Bone marrow (tissue), 2 donors: ENCODE measurements around the gene OR52L1.
"Not testable (repeated sequence)": the region's sequence is repeated elsewhere in the genome, so short reads cannot be mapped to it uniquely, and the experiment has no call there.

Source experiments
- DNase-seq, 2 donors: peaks; one replicate each; lab custom pipeline; 2025; lab: John Stamatoyannopoulos, UW

Gene OR52L1

DNA sequence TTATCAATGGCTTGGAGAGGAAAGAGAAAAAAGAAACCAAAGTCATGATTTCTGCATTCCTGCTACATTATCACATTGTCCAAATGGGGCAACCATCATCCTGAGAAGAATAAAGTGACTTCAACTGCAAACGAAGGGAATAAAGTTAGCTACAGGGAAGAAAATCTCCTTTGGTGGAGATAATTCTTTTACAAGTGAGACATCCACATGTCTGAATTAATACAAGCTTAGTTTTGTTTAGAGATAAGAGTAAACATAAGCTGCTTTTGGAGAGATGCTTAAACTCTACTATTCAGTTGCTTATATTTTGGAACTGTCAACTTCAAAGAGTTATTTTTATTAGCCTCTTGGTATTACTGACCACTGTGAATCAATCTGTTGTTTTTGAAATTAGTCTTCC, at the start of gene OR52L1:
OR52L1 (minus strand) TSS at position 101 of the 400 bp plus-strand sequence; CDS start at position 46, 55 bp downstream.
- DNase-seq = no peak

GRCh38 chr11:6030708-6031405, 44.1 kb upstream of the OR52L1 start, which contains the start of gene OR56A1:
TSS of gene OR56A1 (minus strand) at chr11:6030758. CDS start at chr11:6027692, 3,066 bp downstream.
- no peak for DNase-seq

DNA sequence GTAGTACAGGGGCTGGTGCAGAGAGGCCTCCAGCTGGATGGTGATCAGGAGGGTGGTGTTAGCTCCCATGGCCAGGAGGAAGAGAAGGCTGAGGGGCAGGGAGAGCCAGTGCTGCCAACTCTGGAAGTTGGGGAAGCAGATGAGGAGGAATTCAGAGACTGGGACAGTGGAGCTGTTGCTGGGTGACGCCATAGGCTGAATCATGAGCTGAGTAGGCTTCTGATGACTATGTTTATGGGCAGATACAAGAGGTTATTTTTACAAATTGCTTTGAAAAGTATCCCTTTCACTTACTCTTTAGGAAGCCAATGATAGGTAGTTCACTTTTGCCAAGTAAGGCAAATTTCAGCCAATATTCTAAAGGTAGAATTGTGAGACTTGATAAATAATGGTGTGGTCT, 40.7 kb upstream of the OR52L1 start:
- no peak for DNase-seq

GRCh38 chr11:6025056-6025455, 38.3 kb upstream of the OR52L1 start:
- no peak for DNase-seq

GRCh38 chr11:6022956-6023355, 36.2 kb upstream of the OR52L1 start:
- peak in 1 of 2 donors; percentile 9 for DNase-seq

- DNase-seq = no peak
Measured at GRCh38 chr11:6013042-6013441, 26.3 kb upstream of the OR52L1 start.

GRCh38 chr11:6012035-6012668, 25.4 kb upstream of the OR52L1 start:
- DNase-seq = no peak

DNA sequence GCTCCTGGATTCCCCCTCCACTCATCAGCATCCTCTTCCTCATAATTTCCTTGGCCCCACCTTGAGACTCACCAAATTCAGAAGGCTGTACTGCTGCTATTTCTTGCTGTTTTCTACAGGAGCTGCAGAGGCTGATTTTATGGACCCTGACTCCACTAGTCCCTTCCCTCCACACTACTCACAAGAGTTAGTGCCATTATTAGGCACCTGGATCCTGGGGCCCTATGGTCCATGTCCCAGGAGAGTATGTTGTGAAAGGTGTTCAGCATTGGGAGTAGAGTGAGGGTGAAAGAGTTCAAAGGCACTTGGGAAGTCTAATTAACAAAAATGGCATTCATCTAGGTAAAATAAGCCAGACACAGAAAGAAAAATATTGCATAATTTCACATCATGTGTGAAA, 20.1 kb upstream of the OR52L1 start, which contains the start of gene OR56A4:
OR56A4 (minus strand) TSS at position 101 of the 400 bp plus-strand sequence. CDS start 3,954 bp downstream, outside the sequence.
- DNase-seq = no peak

- no peak for DNase-seq
Measured at GRCh38 chr11:6006395-6006794, 19.6 kb upstream of the OR52L1 start.

- DNase-seq = no peak
Measured at GRCh38 chr11:6002202-6002699, 15.5 kb upstream of the OR52L1 start.

DNA sequence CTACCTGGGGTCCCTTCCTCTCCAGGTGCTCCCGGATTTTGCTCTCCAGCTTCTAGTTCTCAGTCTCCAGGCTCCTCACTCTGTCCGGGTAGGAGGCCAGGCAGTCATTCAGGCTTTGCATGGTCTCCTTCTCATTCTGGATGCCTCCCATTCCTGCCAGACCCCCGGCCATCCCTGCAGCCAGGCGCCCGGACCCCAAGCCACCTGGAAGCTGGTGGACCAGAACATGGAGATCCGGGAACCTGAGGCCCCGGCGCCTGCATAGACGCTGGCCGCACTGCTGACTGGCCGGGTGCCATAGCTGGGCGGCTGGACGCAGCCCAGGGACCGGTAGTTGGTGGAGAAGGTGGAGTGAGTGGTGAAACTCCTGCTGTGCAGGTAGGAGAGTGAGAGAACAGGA, 8.0 kb upstream of the OR52L1 start:
- DNase-seq = no peak

DNA sequence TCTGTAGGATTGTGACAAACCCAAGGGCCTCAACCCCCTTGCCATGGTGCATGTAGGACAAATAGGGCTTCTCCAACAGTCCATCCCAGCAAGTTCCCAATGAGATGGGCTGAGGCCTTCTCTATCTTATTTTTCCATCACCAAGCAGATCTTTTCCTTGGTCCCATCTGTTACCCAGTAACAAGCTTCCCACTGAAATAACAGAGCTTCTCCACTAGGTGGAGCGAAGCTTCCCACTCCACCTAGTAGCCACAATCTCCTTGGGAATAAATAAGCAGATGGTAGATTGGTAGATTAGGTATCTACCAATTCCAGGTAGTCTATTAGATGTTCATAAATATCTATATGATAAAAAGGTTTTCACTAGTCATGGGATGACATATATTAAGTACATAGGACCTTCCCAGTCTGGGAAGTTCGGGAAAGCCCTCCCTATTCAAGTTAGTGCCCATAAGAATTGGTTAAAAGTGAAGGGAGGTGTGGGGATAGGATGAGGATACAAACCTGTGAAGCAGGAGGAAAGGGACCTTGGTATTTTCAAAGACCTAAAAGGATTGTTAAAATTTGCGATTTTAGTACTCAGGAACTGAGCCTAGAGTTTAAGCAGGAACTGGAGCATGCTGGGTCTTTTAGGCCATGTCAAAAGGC, 5.9 kb upstream of the OR52L1 start:
- DNase-seq = no peak

DNA sequence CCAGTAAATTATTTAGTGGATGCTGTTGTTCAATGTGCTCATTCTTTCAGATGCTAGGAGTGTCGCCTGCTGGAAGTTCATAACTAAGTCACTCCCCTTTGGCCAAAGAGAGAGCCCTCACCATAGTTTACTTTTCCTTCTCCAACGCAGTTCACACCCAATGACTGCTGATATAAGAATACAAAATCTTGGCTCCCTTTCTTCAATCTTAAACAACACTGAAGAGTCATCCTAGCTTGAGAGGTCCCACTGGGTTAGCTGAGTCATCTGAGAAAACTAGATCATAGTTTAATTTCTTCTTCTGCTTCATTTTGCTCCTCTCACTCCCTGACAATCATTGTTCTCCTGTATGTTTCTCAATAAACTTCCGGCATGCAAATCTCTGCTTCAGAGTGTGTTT, 5.4 kb upstream of the OR52L1 start:
- no peak for DNase-seq

DNA sequence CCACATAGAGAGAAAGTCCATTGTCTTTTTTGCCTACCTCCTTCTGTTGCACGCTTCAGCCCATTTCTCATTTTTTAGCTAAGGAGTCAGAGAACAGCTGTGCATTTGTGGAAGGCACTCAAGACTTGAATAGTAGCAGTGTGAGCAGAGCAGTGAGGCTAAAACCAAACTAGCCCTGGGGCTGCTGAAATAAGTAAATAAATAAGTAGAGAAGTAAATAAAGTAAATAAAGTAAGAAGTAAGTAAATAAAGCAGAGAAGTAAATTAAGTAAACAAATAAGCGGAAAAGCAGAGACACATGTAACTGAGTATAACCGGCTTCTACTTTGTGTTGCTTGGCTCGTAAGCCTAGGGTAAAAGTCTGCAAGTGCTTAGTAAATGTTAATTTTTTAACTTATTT, 2.4 kb upstream of the OR52L1 start:
- DNase-seq = no peak

- DNase-seq = no peak
Measured at GRCh38 chr11:5983443-5983842, 3.3 kb downstream of the OR52L1 start.

GRCh38 chr11:5973530-5973929, 13.3 kb downstream of the OR52L1 start:
- no peak for DNase-seq

DNA sequence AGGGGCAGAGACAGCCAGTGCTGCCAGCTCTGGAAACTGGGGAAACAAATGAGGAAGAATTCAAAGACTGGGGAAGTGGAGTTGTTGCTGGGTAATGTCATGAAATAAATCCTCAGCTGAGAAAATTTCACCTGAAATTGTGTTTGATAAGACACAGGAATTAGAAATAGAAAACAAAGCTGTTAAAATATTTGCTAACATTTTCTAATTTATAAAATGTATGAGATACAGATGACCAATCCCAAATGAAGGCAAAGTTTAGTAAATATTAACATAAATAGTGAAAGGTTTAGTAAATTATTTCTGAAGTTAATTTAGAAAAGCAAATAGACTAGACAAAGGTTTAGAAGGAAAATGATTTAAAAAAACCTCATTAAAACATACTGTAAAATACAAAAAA, 18.4 kb downstream of the OR52L1 start, which contains the start of gene OR56A5:
OR56A5 (minus strand) TSS at position 101 of the 400 bp plus-strand sequence; CDS start at position 101, 0 bp downstream.
- no peak for DNase-seq

GRCh38 chr11:5967708-5968107, 19.1 kb downstream of the OR52L1 start:
- no peak for DNase-seq

DNA sequence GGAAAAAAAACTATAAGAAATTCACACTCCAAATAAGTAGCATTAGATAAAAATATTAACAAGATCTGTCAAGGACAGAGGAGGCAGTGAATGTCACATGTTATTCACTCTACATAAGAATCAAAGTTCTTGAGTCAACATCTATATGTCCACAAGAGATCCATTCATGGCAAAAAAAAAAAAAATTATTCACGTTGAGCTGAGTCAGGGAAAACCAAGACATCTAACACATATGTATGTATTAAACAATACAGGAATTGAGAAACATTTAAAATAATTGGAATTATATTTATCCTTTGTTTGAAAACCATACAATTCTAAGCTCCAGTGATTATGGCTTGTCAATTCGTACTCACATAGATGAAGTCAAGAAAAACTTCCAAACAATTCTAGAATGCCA, 19.8 kb downstream of the OR52L1 start:
- no peak for DNase-seq

DNA sequence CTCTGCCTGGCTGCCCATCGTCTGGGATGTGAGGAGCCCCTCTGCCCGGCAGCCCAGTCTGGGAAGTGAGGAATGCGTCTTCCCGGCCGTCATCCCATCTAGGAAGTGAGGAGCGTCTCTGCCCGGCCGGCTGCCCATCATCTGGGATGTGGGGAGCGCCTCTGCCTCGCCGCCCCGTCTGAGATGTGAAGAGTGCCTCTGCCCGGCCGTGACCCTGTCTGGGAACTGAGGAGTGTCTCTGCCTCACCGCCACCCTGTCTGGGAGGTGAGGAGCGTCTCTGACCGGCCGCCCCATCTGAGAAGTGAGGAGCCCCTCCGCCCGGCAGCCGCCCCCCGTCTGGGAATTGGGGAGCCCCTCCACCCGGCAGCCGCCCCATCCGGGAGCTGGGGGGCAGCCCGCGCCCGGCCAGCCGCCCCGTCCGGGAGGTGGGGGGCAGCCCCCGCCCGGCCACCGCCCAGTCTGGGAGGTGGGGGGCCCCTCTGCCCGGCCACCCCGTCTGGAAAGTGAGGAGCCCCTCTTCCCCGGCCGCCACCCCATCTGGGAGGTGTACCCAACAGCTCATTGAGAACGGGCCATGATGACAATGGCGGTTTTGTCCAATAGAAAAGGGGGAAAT, 26.0 kb downstream of the OR52L1 start:
- DNase-seq = not testable (repeated sequence)

DNA sequence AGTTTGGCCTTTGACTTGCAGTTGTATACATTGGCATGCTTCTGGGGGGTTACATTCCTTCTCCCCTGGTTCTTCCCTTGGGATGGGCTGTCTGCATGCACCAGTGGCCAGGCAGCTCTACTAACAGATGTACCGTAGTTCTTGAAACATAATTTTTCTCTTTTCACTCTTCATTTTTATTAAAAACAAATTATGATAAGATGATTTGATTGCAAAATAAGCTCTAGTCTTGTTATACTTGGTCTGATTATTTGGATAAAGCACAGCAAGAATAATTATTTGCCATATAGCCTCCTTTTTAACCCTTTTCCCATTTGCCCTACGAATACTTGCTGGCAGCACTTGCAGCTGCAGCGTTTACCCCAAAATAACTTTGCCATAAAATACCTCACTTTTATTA, 31.2 kb downstream of the OR52L1 start:
- no peak for DNase-seq

DNA sequence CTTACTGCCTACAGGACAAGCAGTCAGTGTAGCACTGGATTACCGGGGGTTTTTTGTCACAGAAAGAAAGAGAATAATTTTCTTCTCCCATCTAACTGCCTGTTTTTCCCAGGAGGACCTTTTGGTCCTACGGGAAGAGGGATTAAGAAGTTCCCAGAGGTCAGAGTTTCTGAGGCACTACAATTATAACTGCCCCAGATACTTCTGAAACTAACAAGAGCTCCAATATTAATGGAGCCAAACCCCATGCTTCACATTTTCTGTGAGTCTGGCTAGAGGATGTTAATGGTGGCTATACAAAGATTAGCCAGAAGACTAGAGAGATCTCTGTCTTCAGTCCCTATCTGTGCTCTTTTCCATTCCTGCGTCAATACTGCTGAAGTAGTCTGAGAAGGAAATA, 44.8 kb downstream of the OR52L1 start, which contains the start of gene OR56A3:
OR56A3 (plus strand) TSS at position 301 of the 400 bp plus-strand sequence. CDS start 5,096 bp downstream, outside the sequence.
- no peak for DNase-seq
